Measurements from ENCODE around the gene WIZ. TPM values are rescaled to one million over a fixed set of nuclear protein-coding genes. Genes with fewer than 3 reads are reported as not detected.

The WIZ gene
- total and polyA plus RNA-seq, 2 of the 4 experiments (the other 2 are of a cell fraction): 0.90 to 27.1 TPM

- Histone ChIP-seq H3K27ac (ENCODE audit: insufficient read depth, low read length) (no peak overlapping the region), H2BK15ac (ENCODE audit: low read depth, low read length) (no peak overlapping the region), H3K79me1 (ENCODE audit: low read depth in 1 of 2, low read length in 2 of 2) (peaks cover 8 to 31% of the 10 kb centered on the region in 2 experiments; a peak in 3 of 4 replicates), H2BK20ac (ENCODE audit: low read depth, low read length) (no peak overlapping the region), H3K9me1 (ENCODE audit: insufficient read depth, low read length) (0 out of 2 replicates have a peak, but pooled peaks cover 3% of the 10 kb centered on the region), H3K4me3 (ENCODE audit: insufficient read depth, low read depth, low read length) (no peak overlapping the region), H2AK5ac (ENCODE audit: low read depth, low read length) (no peak overlapping the region), H3K9me3 (ENCODE audit: control insufficient read depth, insufficient read depth, low read length) (peaks cover 5% of the 10 kb centered on the region; the same call in 1 of the 2 replicates), H2AFZ (replicated peaks; ENCODE audit: low read length, poor library complexity) (no peak overlapping the region), H4K91ac (ENCODE audit: insufficient read depth, low read depth, low read length) (no peak overlapping the region), H3K4ac (ENCODE audit: low read depth, low read length) (no peak overlapping the region), H4K5ac (ENCODE audit: low read depth, low read length) (no peak overlapping the region), H3K18ac (ENCODE audit: low read depth, low read length) (no peak overlapping the region), H3K36me3 (ENCODE audit: control insufficient read depth, insufficient read depth, low read length) (peaks cover 56% of the 10 kb centered on the region), H3K9ac (ENCODE audit: low read depth, low read length) (no peak overlapping the region), H3K23ac (ENCODE audit: low read depth, low read length) (no peak overlapping the region), H2BK120ac (ENCODE audit: low read depth, low read length) (no peak overlapping the region), H3K14ac (replicated peaks; ENCODE audit: low read depth, low read length) (no peak overlapping the region), H3K56ac (ENCODE audit: extremely low read depth, insufficient read depth, low read length) (no peak overlapping the region), H4K20me1 (ENCODE audit: insufficient read depth, low read length) (peaks cover 38% of the 10 kb centered on the region), H3K4me1 (ENCODE audit: control insufficient read depth, insufficient read depth, low read length) (peaks cover 8% of the 10 kb centered on the region), H3K4me2 (ENCODE audit: low read depth, low read length) (no peak overlapping the region), H2AK9ac (replicated peaks; ENCODE audit: low read depth, low read length, poor library complexity) (peak overlapping the region; percentile 57), H2BK5ac (ENCODE audit: low read depth, low read length, poor library complexity, severe bottlenecking) (no peak overlapping the region), H3K27me3 (ENCODE audit: control insufficient read depth, insufficient read depth, low read length) (no peaks in the 10 kb centered on the region), H4K8ac (ENCODE audit: low read depth in 2 of 2, low read length in 2 of 2) (no peak overlapping the region)
- CTCF ChIA-PET: no interaction called here
- BruUV-seq (replicated peaks): no TSS peak
- POLR2A ChIA-PET (ENCODE audit: unreplicated experiment): no interaction called here
- dilution Hi-C loops (cut with HindIII; ENCODE audit: low sequenced_read_pairs, unreplicated experiment) (no loop called here), in situ Hi-C loops (cut with MboI; ENCODE audit: low sequenced_read_pairs) (loop anchor here (25.0 kb wide), 1 partner anchor 764 kb away; the partner anchor contains the start of genes AP1M1 and FAM32A), intact Hi-C loops (cut with micrococcal nuclease) (no loop called here)
- ATAC-seq (ENCODE audit: low read depth) (no peak), DNase-seq (no peak)
- WGBS, 2 experiments (ENCODE audit: extremely low coverage in 2 of 2, insufficient read length in 1 of 2): 100% methylated on average over 1 of the region's 6 CpGs; no CpG with 5 or more reads in 1 of the 2 experiments
- no peak for TF ChIP-seq RFX5 (IDR thresholded peaks at IDR 0.05; ENCODE audit: low read depth, low read length)
- TF ChIP-seq MXI1 (IDR thresholded peaks at IDR 0.05; ENCODE audit: borderline replicate concordance, low read depth, low read length): no peak
- TF ChIP-seq POLR2A (IDR thresholded peaks at IDR 0.05; ENCODE audit: low read depth, low read length): no peak
- no peak for TF ChIP-seq ELK1 (IDR thresholded peaks at IDR 0.05; ENCODE audit: borderline replicate concordance, low read depth, low read length)
- TF ChIP-seq RAD21 (IDR thresholded peaks at IDR 0.05; ENCODE audit: low read length): no peak
- no peak for TF ChIP-seq CHD1 (IDR thresholded peaks at IDR 0.05; ENCODE audit: low read depth, low read length)
- TF ChIP-seq USF2 (IDR thresholded peaks at IDR 0.05; ENCODE audit: low read depth, low read length): no peak
- no peak for TF ChIP-seq CEBPB (IDR thresholded peaks at IDR 0.05; ENCODE audit: low read depth, low read length)
- TF ChIP-seq RCOR1 (IDR thresholded peaks at IDR 0.05; ENCODE audit: insufficient replicate concordance, low read length): no peak
Measured at GRCh38 chr19:15423130-15423529, 26.6 kb downstream of the WIZ start.

Measured in IMR-90 (cell line).